MCF 10A (cell line): Measurements from ENCODE around the gene FCGBP. TPM values are rescaled to one million over a fixed set of nuclear protein-coding genes. Genes with fewer than 3 reads are reported as not detected.
"Not testable (repeated sequence)": the region's sequence is repeated elsewhere in the genome, so short reads cannot be mapped to it uniquely, and the experiment has no call there.

ENCODE experiments used
- BruUV-seq: library from RNA; stranded (reverse); fragments of 400-500 nt; replicated peaks from 2 replicates; lab custom pipeline; 2021; lab: Mats Ljungman, UMichigan
- CTCF ChIA-PET: fragments of 300-600 bp; sonication (Branson Sonifier 250); formaldehyde crosslinking; extraction: SDS; loops from one replicate; lab custom pipeline; 2021; ENCODE audit warnings: antibody characterized with exemption, inconsistent platforms; lab: Yijun Ruan, JAX
- POLR2A ChIA-PET: fragments of 300-600, 350-650 bp; sonication (Branson Sonifier 250); formaldehyde crosslinking; extraction: SDS; loops from one replicate; lab custom pipeline; 2020; ENCODE audit warnings: antibody characterized with exemption, inconsistent platforms; lab: Yijun Ruan, JAX
- DNase-seq: peaks from one replicate; pipeline ENCODE4 v3.0.0-alpha.2; 2018; ENCODE audit not compliant: unreplicated experiment
- H3K27ac Mint-ChIP-seq: one replicate; pipeline ENCODE4 v1.8.0; 2022; ENCODE audit warnings: mild to moderate bottlenecking, low read depth, mixed read lengths; ENCODE audit not compliant: unreplicated experiment
- H3K27me3 Mint-ChIP-seq: one replicate; pipeline ENCODE4 v1.8.0; 2022; ENCODE audit warnings: mixed read lengths; ENCODE audit not compliant: insufficient read depth, unreplicated experiment
- H3K36me3 Mint-ChIP-seq: one replicate; pipeline ENCODE4 v1.8.0; 2022; ENCODE audit warnings: mild to moderate bottlenecking, moderate library complexity, mixed read lengths; ENCODE audit not compliant: insufficient read depth, unreplicated experiment
- H3K4me1 Mint-ChIP-seq: one replicate; pipeline ENCODE4 v1.8.0; 2022; ENCODE audit warnings: mixed read lengths; ENCODE audit not compliant: insufficient read depth, unreplicated experiment
- H3K4me3 Mint-ChIP-seq: one replicate; pipeline ENCODE4 v1.8.0; 2022; ENCODE audit warnings: mild to moderate bottlenecking, moderate library complexity, mixed read lengths; ENCODE audit not compliant: unreplicated experiment
- H3K9me3 Mint-ChIP-seq: one replicate; pipeline ENCODE4 v1.8.0; 2022; ENCODE audit warnings: mixed read lengths; ENCODE audit not compliant: unreplicated experiment
- CTCF ChIP-seq: fragments of 200-600 bp; IDR thresholded peaks from one replicate; pipeline ENCODE4 v1.8.0; 2022; ENCODE audit warnings: antibody characterized with exemption, mild to moderate bottlenecking; ENCODE audit not compliant: unreplicated experiment
- intact Hi-C: fragments of 100-400 bp; cut with micrococcal nuclease; formaldehyde crosslinking; loops from 2 replicates; pipeline ENCODE4 v1.14.1; 2022
- total RNA-seq: library from RNA; stranded (reverse); gene quantifications from 2 replicates; pipeline ENCODE4 v1.2.3, GENCODE V29; 2022

FCGBP gene
- total RNA-seq, 1 experiment from 2014 or later, result 0.96 TPM

GRCh38 chr19:39890755-39891551 is 43.5 kb downstream of the FCGBP start:
- no peak for DNase-seq
- POLR2A ChIA-PET, result no interaction called here
- H3K4me1 Mint-ChIP-seq, result no peaks in the 10 kb centered on the region
- CTCF ChIA-PET, result interaction anchor here (0.6 kb wide), 2 partner anchors 16 to 64 kb away, joined by 3 to 4 read pairs; no protein-coding TSS in a partner anchor
- no peak overlapping the region for H3K27ac Mint-ChIP-seq
- no peaks in the 10 kb centered on the region for H3K27me3 Mint-ChIP-seq
- no peaks in the 10 kb centered on the region for H3K9me3 Mint-ChIP-seq
- intact Hi-C loops, result no loop called here
- H3K4me3 Mint-ChIP-seq, result no peak overlapping the region
- H3K36me3 Mint-ChIP-seq, result no peaks in the 10 kb centered on the region
- no peak for TF ChIP-seq CTCF
- no TSS peak for BruUV-seq

- H3K36me3 Mint-ChIP-seq, H3K27ac Mint-ChIP-seq, H3K9me3 Mint-ChIP-seq, intact Hi-C loops, H3K4me1 Mint-ChIP-seq, H3K27me3 Mint-ChIP-seq, H3K4me3 Mint-ChIP-seq, BruUV-seq, DNase-seq: not testable (repeated sequence)
- ChIA-PET POLR2A (interaction anchor here (0.6 kb wide), 1 partner anchor 415 kb away, joined by 3 read pairs; no protein-coding TSS in a partner anchor), CTCF (interaction anchor here (0.6 kb wide), 2 partner anchors 17 to 46 kb away, joined by 3 to 4 read pairs; no protein-coding TSS in a partner anchor)
These were observed 44.3 kb downstream of the FCGBP start for GRCh38 chr19:39889872-39890754.

GRCh38 chr19:39887456-39887951 is 46.9 kb downstream of the FCGBP start:
- BruUV-seq, H3K9me3 Mint-ChIP-seq, H3K4me1 Mint-ChIP-seq, intact Hi-C loops, H3K27ac Mint-ChIP-seq, POLR2A ChIA-PET, DNase-seq, H3K4me3 Mint-ChIP-seq, H3K36me3 Mint-ChIP-seq, CTCF ChIA-PET, H3K27me3 Mint-ChIP-seq: not testable (repeated sequence)

GRCh38 chr19:39885821-39886554 is 48.4 kb downstream of the FCGBP start:
- H3K9me3 Mint-ChIP-seq, DNase-seq, H3K4me1 Mint-ChIP-seq, H3K4me3 Mint-ChIP-seq, H3K27me3 Mint-ChIP-seq, POLR2A ChIA-PET, H3K27ac Mint-ChIP-seq, CTCF ChIA-PET, H3K36me3 Mint-ChIP-seq, intact Hi-C loops, BruUV-seq: not testable (repeated sequence)

- H3K4me1 Mint-ChIP-seq, H3K4me3 Mint-ChIP-seq, H3K27me3 Mint-ChIP-seq, intact Hi-C loops, DNase-seq, POLR2A ChIA-PET, H3K9me3 Mint-ChIP-seq, H3K27ac Mint-ChIP-seq, H3K36me3 Mint-ChIP-seq, BruUV-seq, CTCF ChIA-PET: not testable (repeated sequence)
These were observed 49.7 kb downstream of the FCGBP start for GRCh38 chr19:39884721-39885120.

Other genes with a start within 250 kb of the FCGBP start
- gene LGALS14, start 230.2 kb downstream of the FCGBP start, total RNA-seq, result not detected in 2 replicates
- gene CLC, start 196.6 kb downstream of the FCGBP start, total RNA-seq, result not detected in 2 replicates
- not detected in 2 replicates for gene LEUTX, start 155.8 kb downstream of the FCGBP start, total RNA-seq
- 11.8 and 14.3 TPM in 2 replicates for gene DYRK1B, start 100.5 kb downstream of the FCGBP start, total RNA-seq
- 355 and 502 TPM in 2 replicates for gene FBL, start 88.3 kb downstream of the FCGBP start, total RNA-seq
- 105 and 108 TPM in 2 replicates for gene PSMC4, start 36.5 kb upstream of the FCGBP start, total RNA-seq
- 5.2 and 6.3 TPM in 2 replicates for gene ZNF546, start 62.4 kb upstream of the FCGBP start, total RNA-seq
- 10.2 and 12.8 TPM in 2 replicates for gene ZNF780B, start 121.6 kb upstream of the FCGBP start, total RNA-seq
- 9.7 and 14.0 TPM in 2 replicates for gene ZNF780A, start 156.3 kb upstream of the FCGBP start, total RNA-seq